DOHH2 (cell line): ENCODE measurements around the gene NEMF.
"Not testable (repeated sequence)": the region's sequence is repeated elsewhere in the genome, so short reads cannot be mapped to it uniquely, and the experiment has no call there.

Source experiments
- H3F3A ChIP-seq: fragments of 200-600 bp; sonication (generic), shearing (Covaris generic); 2 replicates; pipeline ENCODE4 v1.6.0; 2016; ENCODE audit warnings: antibody characterized with exemption, mild to moderate bottlenecking; ENCODE audit not compliant: control insufficient read depth, insufficient read depth
- H3K27ac ChIP-seq: fragments of 200-600 bp; sonication (generic); 2 replicates; pipeline ENCODE4 v1.5.1; 2014; ENCODE audit warnings: low read depth, mild to moderate bottlenecking, low read length, moderate library complexity
- H3K27me3 ChIP-seq: fragments of 200-600 bp; sonication (generic); 2 replicates; pipeline ENCODE4 v1.6.1; 2014; ENCODE audit warnings: mild to moderate bottlenecking, low read length, mixed read lengths; ENCODE audit not compliant: control insufficient read depth
- H3K36me3 ChIP-seq: fragments of 200-600 bp; sonication (generic); 2 replicates; pipeline ENCODE4 v1.6.1; 2014; ENCODE audit warnings: mild to moderate bottlenecking, low read length, moderate library complexity, mixed read lengths; ENCODE audit not compliant: control insufficient read depth
- H3K4me1 ChIP-seq: fragments of 200-600 bp; sonication (generic); 2 replicates; pipeline ENCODE4 v1.6.1; 2014; ENCODE audit warnings: mild to moderate bottlenecking, low read length, mixed read lengths; ENCODE audit not compliant: control insufficient read depth
- H3K4me2 ChIP-seq: fragments of 200-600 bp; sonication (generic); 2 replicates; pipeline ENCODE4 v1.6.0; 2014; ENCODE audit warnings: mild to moderate bottlenecking, low read length, moderate library complexity
- H3K4me3 ChIP-seq: fragments of 200-600 bp; sonication (generic); 2 replicates; pipeline ENCODE4 v1.5.1; 2014; ENCODE audit warnings: mild to moderate bottlenecking, low read length, mixed read lengths
- H3K79me2 ChIP-seq: fragments of 200-600 bp; sonication (generic); 2 replicates; pipeline ENCODE4 v1.6.1; 2014; ENCODE audit warnings: mild to moderate bottlenecking, low read length, mixed read lengths; ENCODE audit not compliant: control insufficient read depth
- H3K9me2 ChIP-seq: fragments of 200-600 bp; sonication (generic); replicated peaks from 2 replicates; pipeline ENCODE4 v1.6.1; 2014; ENCODE audit warnings: mild to moderate bottlenecking, low read length, mixed read lengths; ENCODE audit not compliant: control insufficient read depth
- H3K9me3 ChIP-seq: fragments of 200-600 bp; sonication (generic); 2 replicates; pipeline ENCODE4 v1.6.1; 2014; ENCODE audit warnings: antibody characterized with exemption, low read length, mixed read lengths; ENCODE audit not compliant: control insufficient read depth, insufficient read depth
- H4K20me1 ChIP-seq: fragments of 200-600 bp; sonication (generic); 2 replicates; pipeline ENCODE4 v1.6.0; 2014; ENCODE audit warnings: low read depth, mild to moderate bottlenecking, antibody characterized with exemption, low read length, moderate library complexity; ENCODE audit not compliant: control insufficient read depth, insufficient read depth
- EZH2phosphoT487 ChIP-seq: fragments of 200-600 bp; sonication (generic); IDR thresholded peaks from 2 replicates; pipeline ENCODE4 v1.6.1; 2017; ENCODE audit warnings: borderline replicate concordance, mild to moderate bottlenecking, antibody characterized with exemption, low read length, moderate library complexity, mixed read lengths
- TF ChIP-seq, protein P1 (sequence below): fragments of 200-600 bp; sonication (generic); IDR thresholded peaks from one replicate; pipeline ENCODE4 v1.5.1; 2014; ENCODE audit warnings: antibody characterized with exemption, mild to moderate bottlenecking, low read depth, low read length; ENCODE audit not compliant: poor library complexity, severe bottlenecking

Gene NEMF

DNA sequence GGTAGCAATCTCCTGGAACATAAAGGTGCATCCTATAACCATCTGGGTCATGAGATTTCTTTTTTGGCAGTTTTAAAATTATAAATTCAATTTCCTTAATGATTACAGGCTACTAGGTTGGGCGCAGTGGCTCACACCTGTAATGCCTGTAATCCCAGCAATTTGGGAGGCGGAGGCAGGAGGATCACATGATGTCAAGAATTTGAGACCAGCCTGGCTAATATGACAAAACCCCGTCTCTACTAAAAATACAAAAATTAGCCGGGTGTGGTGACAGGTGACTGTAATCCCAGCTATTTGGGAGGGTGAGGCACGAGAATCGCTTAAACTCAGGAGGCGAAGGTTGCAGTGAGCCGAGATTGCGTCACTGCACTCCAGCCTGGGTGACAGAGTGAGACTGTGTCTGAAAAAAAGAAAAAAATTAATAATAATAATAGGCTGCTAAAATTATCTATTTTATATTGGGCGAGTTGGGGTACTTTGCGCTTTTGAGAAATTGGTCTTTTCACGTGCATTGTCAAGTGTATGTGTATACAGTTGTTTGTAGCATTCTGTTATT lies 23.1 kb upstream of the NEMF start:
- Histone ChIP-seq H3K9me2 (no peaks in the 10 kb centered on the region), H3K4me2 (no peak overlapping the region), H3F3A (peaks cover 14% of the 10 kb centered on the region; the same call in 1 of the 2 replicates), H3K27me3 (no peaks in the 10 kb centered on the region), H4K20me1 (no peaks in the 10 kb centered on the region), H3K4me1 (peaks cover 32% of the 10 kb centered on the region), H3K9me3 (no peaks in the 10 kb centered on the region), H3K27ac (no peak overlapping the region), H3K4me3 (no peak overlapping the region), H3K36me3 (no peaks in the 10 kb centered on the region), H3K79me2 (no peaks in the 10 kb centered on the region)
- no peak for TF ChIP-seq EZH2phosphoT487
- TF ChIP-seq, protein P1, sequence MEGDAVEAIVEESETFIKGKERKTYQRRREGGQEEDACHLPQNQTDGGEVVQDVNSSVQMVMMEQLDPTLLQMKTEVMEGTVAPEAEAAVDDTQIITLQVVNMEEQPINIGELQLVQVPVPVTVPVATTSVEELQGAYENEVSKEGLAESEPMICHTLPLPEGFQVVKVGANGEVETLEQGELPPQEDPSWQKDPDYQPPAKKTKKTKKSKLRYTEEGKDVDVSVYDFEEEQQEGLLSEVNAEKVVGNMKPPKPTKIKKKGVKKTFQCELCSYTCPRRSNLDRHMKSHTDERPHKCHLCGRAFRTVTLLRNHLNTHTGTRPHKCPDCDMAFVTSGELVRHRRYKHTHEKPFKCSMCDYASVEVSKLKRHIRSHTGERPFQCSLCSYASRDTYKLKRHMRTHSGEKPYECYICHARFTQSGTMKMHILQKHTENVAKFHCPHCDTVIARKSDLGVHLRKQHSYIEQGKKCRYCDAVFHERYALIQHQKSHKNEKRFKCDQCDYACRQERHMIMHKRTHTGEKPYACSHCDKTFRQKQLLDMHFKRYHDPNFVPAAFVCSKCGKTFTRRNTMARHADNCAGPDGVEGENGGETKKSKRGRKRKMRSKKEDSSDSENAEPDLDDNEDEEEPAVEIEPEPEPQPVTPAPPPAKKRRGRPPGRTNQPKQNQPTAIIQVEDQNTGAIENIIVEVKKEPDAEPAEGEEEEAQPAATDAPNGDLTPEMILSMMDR: no peak

DNA sequence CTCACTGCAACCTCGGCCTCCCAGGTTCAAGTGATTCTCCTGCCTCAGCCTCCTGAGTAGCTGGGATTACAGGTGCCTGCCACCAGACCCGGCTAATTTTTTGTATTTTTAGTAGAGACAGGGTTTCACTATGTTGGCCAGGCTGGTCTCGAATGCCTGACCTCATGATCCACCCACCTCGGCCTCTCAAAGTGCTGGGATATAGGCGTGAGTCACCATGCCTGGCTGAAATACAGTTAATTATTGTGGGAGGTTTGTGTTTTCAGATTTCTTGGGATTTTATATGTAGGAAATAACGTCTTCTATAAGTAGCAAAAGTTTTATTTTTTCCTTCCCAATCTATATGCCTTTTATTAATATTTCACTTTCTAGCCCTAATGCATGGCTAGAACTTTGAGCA lies 21.0 kb upstream of the NEMF start:
- Histone ChIP-seq H3F3A (peaks cover 19% of the 10 kb centered on the region), H3K4me1 (peaks cover 35% of the 10 kb centered on the region)
- H3K27ac ChIP-seq, H3K9me2 ChIP-seq, H3K4me2 ChIP-seq, H4K20me1 ChIP-seq, H3K36me3 ChIP-seq, H3K9me3 ChIP-seq, H3K27me3 ChIP-seq, H3K4me3 ChIP-seq, H3K79me2 ChIP-seq: not testable (repeated sequence)

DNA sequence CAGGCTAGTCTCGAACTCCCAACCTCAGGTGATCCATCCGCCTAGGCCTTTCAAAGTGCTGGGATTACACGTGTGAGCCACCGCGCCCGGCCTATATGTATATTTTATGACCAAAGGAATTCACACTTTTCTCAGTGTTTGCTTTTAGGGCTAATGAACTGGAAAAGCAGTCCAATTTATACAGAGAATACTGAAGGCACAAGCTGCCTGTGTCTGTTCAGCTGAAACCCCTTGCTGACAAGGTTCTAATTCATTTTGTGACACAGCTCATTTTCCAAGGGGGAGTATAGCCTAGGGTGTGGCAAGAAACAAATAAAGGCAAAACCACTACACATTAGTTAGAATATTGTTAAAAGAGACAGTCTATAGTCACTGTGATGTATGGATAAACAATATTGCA lies 18.3 kb upstream of the NEMF start:
- no peaks in the 10 kb centered on the region for H3K27me3 ChIP-seq
- H3F3A ChIP-seq: peaks cover 22% of the 10 kb centered on the region
- no peaks in the 10 kb centered on the region for H4K20me1 ChIP-seq
- no peaks in the 10 kb centered on the region for H3K9me2 ChIP-seq
- peaks cover 44% of the 10 kb centered on the region for H3K4me1 ChIP-seq
- no peaks in the 10 kb centered on the region for H3K9me3 ChIP-seq
- no peak overlapping the region for H3K4me3 ChIP-seq
- H3K27ac ChIP-seq: no peak overlapping the region
- H3K36me3 ChIP-seq: no peaks in the 10 kb centered on the region
- TF ChIP-seq EZH2phosphoT487: no peak
- TF ChIP-seq, protein P1: no peak
- H3K79me2 ChIP-seq: peaks cover 3% of the 10 kb centered on the region
- H3K4me2 ChIP-seq: no peak overlapping the region

DNA sequence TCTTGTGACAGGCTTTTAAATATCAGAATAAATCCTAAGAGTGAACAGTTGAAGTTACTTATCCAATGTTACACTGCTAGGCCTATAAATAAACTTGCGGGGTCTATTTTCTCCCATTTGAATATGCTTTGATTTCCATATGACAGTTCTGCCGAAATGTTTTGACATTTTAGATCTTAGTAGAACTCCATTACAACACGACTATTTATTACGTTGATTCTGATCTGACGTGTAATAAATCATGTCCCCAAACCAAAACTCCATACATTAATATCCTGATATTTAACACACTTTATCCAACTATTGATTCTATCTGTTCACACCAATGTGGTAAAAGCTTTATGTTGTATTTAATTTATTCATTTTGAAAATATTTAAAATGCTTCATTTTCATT lies 16.1 kb upstream of the NEMF start:
- Histone ChIP-seq H3K27me3 (no peaks in the 10 kb centered on the region), H3K4me2 (peak overlapping the region; percentile 91), H3K4me3 (peak overlapping the region; percentile 79), H4K20me1 (no peaks in the 10 kb centered on the region), H3K9me3 (no peaks in the 10 kb centered on the region), H3K36me3 (no peaks in the 10 kb centered on the region), H3K4me1 (peaks cover 64% of the 10 kb centered on the region), H3K9me2 (no peaks in the 10 kb centered on the region), H3F3A (peaks cover 35% of the 10 kb centered on the region), H3K79me2 (peaks cover 6% of the 10 kb centered on the region), H3K27ac (peak overlapping the region; percentile 85)
- TF ChIP-seq, protein P1: no peak
